GM12891 (cell line): ENCODE measurements around the gene NPHP3.

Source experiments
- POLR2A ChIP-seq: IDR thresholded peaks from 2 replicates; pipeline ENCODE4 v1.6.1; 2011; ENCODE audit warnings: low read depth, low read length, control low read depth
- POLR2AphosphoS5 ChIP-seq: IDR thresholded peaks from 2 replicates; pipeline ENCODE4 v1.6.1; 2011; ENCODE audit warnings: low read depth, low read length, control low read depth
- TAF1 ChIP-seq: IDR thresholded peaks from 2 replicates; pipeline ENCODE4 v1.6.1; 2011; ENCODE audit warnings: low read depth, low read length, control low read depth

DNA sequence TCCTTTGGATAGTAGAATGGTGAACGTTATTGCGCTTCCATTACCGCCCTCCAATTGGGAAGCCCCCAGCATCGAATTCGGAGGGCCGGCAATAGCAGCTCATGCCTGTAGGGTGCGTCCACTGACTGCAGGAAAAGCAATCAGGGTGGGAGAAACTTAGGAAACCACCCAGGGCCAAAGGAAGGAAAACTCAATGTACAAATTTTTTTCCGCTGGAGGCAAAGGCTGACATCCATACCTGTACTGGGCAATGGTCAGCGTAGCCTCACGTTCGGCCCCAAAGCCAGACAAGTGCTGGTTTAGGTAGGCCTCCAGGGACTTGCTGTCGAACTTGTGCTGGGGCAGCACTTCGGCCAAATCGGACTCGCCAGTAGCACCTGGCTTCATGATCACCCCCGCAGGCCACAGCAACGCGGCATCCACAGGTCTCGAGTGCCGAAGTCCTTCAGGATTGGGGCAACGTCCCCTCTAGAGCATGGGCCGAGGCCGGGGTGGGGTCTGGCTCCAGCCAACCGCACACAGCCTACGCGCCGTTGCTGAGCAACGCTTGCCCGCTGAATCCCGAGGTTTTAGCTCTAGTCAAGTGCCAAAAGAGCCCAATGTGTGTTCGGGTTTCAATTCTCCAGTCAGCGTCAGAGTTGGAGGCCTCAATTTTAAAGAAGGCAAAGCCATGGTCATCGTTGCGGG is 62.7 kb downstream of the NPHP3 start, which contains the start of gene ACAD11:
- TF ChIP-seq POLR2A, result peak; percentile 7; the same call in 1 of the 2 replicates
- peak; percentile 51; the same call in 1 of the 2 replicates for TF ChIP-seq POLR2AphosphoS5
- peak; percentile 59; the same call in 1 of the 2 replicates for TF ChIP-seq TAF1
